ENCODE data around the gene C4orf51.

C4orf51 gene

GRCh38 chr4:145716200-145716599 is 36.3 kb downstream of the C4orf51 start:
- no peak for DNase-seq

GRCh38 chr4:145716661-145717200 is 36.8 kb downstream of the C4orf51 start:
- DNase-seq = no peak

GRCh38 chr4:145719752-145720624 is 40.0 kb downstream of the C4orf51 start:
- DNase-seq = no peak

GRCh38 chr4:145720656-145721055 is 40.7 kb downstream of the C4orf51 start:
- DNase-seq = no peak

GRCh38 chr4:145722561-145722960 is 42.6 kb downstream of the C4orf51 start:
- DNase-seq = no peak

- no peak for DNase-seq
These were observed 43.4 kb downstream of the C4orf51 start for GRCh38 chr4:145723336-145723735.

GRCh38 chr4:145730026-145730425 is 50.1 kb downstream of the C4orf51 start:
- no peak for DNase-seq

GRCh38 chr4:145731028-145731427 is 51.1 kb downstream of the C4orf51 start:
- peak; percentile 53 for DNase-seq

- no peak for DNase-seq
These were observed 52.3 kb downstream of the C4orf51 start for GRCh38 chr4:145732001-145732815.

- peak; percentile 51 for DNase-seq
These were observed 53.2 kb downstream of the C4orf51 start for GRCh38 chr4:145732895-145733880.

GRCh38 chr4:145734031-145734430 is 54.1 kb downstream of the C4orf51 start:
- DNase-seq = no peak

- no peak for DNase-seq
These were observed 54.8 kb downstream of the C4orf51 start for GRCh38 chr4:145734576-145735346.

GRCh38 chr4:145735347-145735675 is 55.4 kb downstream of the C4orf51 start:
- no peak for DNase-seq

GRCh38 chr4:145735827-145736226 is 55.9 kb downstream of the C4orf51 start:
- DNase-seq = no peak

GRCh38 chr4:145736241-145736831 is 56.4 kb downstream of the C4orf51 start:
- DNase-seq = peak; percentile 0

GRCh38 chr4:145739845-145740244 is 59.9 kb downstream of the C4orf51 start:
- no peak for DNase-seq

- DNase-seq = no peak
These were observed 60.9 kb downstream of the C4orf51 start for GRCh38 chr4:145740806-145741205.

GRCh38 chr4:145743641-145744040 is 63.7 kb downstream of the C4orf51 start:
- DNase-seq = no peak

- no peak for DNase-seq
These were observed 75.9 kb downstream of the C4orf51 start for GRCh38 chr4:145755802-145756201.

- no peak for DNase-seq
These were observed 76.3 kb downstream of the C4orf51 start for GRCh38 chr4:145756244-145756643.

GRCh38 chr4:145757188-145757587 is 77.2 kb downstream of the C4orf51 start:
- no peak for DNase-seq
